Aorta (tissue), 5 donors: ENCODE measurements around the gene CYLD. TPM values are rescaled to one million over a fixed set of nuclear protein-coding genes. Genes with fewer than 3 reads are reported as not detected.

ENCODE experiments used
- ATAC-seq: fragments of 200-7000 bp; cut with Tn5 transposase; one replicate; pipeline ENCODE4 v1.9.1; 2022; ENCODE audit warnings: moderate library complexity; ENCODE audit not compliant: low FRiP score
- DNase-seq, 2 donors: peaks; one replicate each; pipeline ENCODE4 v3.0.0-alpha.2; 2020
- H3K27ac ChIP-seq, 2 donors: one replicate each; pipeline ENCODE4 v1.5.1; 2013; ENCODE audit warnings: low read length in 2 of 2, mild to moderate bottlenecking in 2 of 2, moderate library complexity in 2 of 2, control low read depth in 1 of 2, inconsistent platforms in 1 of 2, low read depth in 1 of 2
- H3K27me3 ChIP-seq, 2 donors: one replicate each; pipeline ENCODE4 v1.6.1; 2013; ENCODE audit warnings: control low read depth in 1 of 2, low read length in 1 of 2, mild to moderate bottlenecking in 1 of 2, moderate library complexity in 1 of 2; ENCODE audit not compliant: insufficient read depth in 2 of 2, control insufficient read depth in 1 of 2
- H3K36me3 ChIP-seq, 2 donors: one replicate each; pipeline ENCODE4 v1.6.1; 2013; ENCODE audit warnings: control low read depth in 1 of 2, low read length in 1 of 2, mild to moderate bottlenecking in 1 of 2; ENCODE audit not compliant: insufficient read depth in 2 of 2, control insufficient read depth in 1 of 2
- H3K4me1 ChIP-seq, 2 donors: one replicate each; pipeline ENCODE4 v1.6.1; 2013; ENCODE audit warnings: low read length in 2 of 2, control low read depth in 1 of 2, mild to moderate bottlenecking in 1 of 2, moderate library complexity in 1 of 2; ENCODE audit not compliant: insufficient read depth in 2 of 2, control insufficient read depth in 1 of 2
- H3K4me3 ChIP-seq, 2 donors: one replicate each; pipeline ENCODE4 v1.5.1; 2013; ENCODE audit warnings: low read length in 2 of 2, control low read depth in 1 of 2, mild to moderate bottlenecking in 1 of 2
- H3K9me3 ChIP-seq: one replicate; pipeline ENCODE4 v1.6.1; 2013; ENCODE audit warnings: mild to moderate bottlenecking, low read length; ENCODE audit not compliant: control insufficient read depth
- WGBS, 2 donors: extraction: QIAGEN DNeasy Blood & Tissue Kit; methylation state at CpG; one replicate each; pipeline ENCODE4 v1.1.7; 2013; 5-methylcytosine and 5-hydroxymethylcytosine counted together
- intact Hi-C, 2 donors: fragments of 100-400 bp; cut with DNase I; formaldehyde crosslinking; loops; one replicate each; pipeline versions ENCODE4 v1.14.2 to v1.15.0; 2022
- long read RNA-seq, 2 donors: library from polyadenylated mRNA; unstranded; transcript quantifications; one replicate each; pipeline ENCODE4 v2.0.0, GENCODE V29; 2020 to 2021
- polyA plus RNA-seq, 2 donors: library from polyadenylated mRNA; stranded (reverse); fragments of 200-250 nt; gene quantifications; one replicate each; pipeline ENCODE4 v1.2.3, GENCODE V29; 2013
- total RNA-seq, 2 donors: library from RNA; stranded (reverse); fragmentation: NEBNext Ultra II Directional; extraction: Animal tissue kit (Norgen Biotek cat#: 25700); gene quantifications; one replicate each; pipeline ENCODE4 v1.2.1, GENCODE V29; 2021
- donor health status: healthy with polysubstance abuse.
- donor health status: Bipolar disorder and iron deficiency.
- donor health status: DM: no; HTN: no; CAD: no.
- donor health status: DM: no; HTN: no; CAD: no.
- donor health status: DM: yes; HTN: yes; CAD: no.

The CYLD gene
- total RNA-seq (10 to 100 TPM; 59.0 to 65.1 TPM), polyA plus RNA-seq (10 to 100 TPM; 15.8 to 26.4 TPM)
- long read RNA-seq, donor 1, partial matches to known transcripts: 15 of 35 reads
- long read RNA-seq, donor 1, other reads (novel, unspliced or antisense): 16 of 35 reads
- long read RNA-seq, donor 2, partial matches to known transcripts: 3 of 19 reads
- long read RNA-seq, donor 2, other reads (novel, unspliced or antisense): 10 of 19 reads

DNA sequence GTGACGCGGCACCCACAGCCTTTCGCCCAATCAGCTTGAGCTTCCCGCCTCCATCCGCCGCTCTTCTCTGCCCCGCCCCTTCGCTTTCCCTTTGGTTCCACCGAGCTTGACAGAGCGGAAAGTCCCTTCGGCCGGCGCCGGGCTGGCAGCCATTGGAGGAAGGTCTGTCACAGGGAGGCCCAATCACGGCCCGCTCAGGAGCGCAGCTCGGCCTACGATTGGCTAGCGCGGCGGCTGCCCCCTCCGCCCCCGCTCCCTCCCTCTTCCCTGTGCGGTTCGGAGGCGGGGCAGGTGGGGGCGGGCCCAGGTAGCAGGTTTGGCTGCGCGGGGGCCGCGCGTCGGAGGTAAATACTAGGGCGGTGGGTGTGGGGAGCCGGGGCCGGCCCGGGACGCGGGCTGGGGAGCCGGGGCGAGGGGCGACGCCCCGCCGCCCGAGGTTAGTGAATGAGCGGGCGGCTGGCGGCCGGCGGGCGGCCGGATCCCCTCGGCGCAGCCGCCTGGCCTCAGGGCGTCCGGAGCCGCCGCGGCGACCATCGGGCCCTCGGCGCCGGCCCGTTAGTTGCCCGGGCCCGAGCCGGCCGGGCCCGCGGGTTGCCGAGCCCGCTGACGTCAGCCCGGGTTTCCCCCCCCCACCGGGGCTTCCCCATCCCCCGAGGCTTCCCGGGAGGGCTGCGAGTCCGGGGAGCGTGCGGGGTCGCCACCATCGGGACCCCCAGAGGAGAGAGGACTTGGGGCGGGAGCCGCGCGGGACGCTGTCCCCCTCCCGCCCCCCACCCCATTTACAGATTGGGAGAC, at the start of gene CYLD:
Gene CYLD, plus strand, starts transcription at position 306 of the 795 bp plus-strand sequence. CDS start 7,613 bp downstream, outside the sequence.
- Histone ChIP-seq H3K27ac (peak within 1 kb of the TSS; percentile 16 to 89), H3K4me3 (peak within 1 kb of the TSS; percentile 79 to 93), H3K36me3 (no peaks in the 10 kb centered on the region), H3K4me1 (peaks cover 0 to under 1% of the 10 kb centered on the region in 2 donors), H3K27me3 (no peaks in the 10 kb centered on the region), H3K9me3 (no peaks in the 10 kb centered on the region)
- 1% methylated on average over 58 to 93 of the region's 93 CpGs for WGBS, 2 donors
- DNase-seq (peak; percentile 100), ATAC-seq (peak; percentile 99)
- intact Hi-C loops: loop anchor here in 1 of 2 donors (5.0 to 10.0 kb wide), 2 partner anchors 45 to 367 kb away; no protein-coding TSS in a partner anchor

DNA sequence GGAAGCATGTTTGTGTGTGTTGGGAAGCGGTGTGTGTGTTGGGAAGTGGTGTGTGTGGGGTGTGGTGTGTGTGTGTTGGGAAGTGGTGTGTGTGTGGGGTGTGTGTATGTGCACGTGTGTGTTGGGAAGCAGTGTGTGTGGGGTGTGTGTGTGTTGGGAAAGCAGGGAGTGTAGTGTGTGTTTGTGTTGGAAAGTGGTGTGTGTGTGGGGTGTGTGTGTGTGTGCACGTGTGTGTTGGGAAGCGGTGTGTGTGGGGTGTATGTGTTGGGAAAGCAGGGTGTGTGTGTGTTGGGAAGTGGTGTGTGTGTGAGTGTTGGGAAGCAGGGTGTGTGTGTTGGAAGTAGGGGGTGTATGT, 49.3 kb upstream of the CYLD start:
- 59 to 76% methylated on average over 4 of the region's 4 CpGs for WGBS, 2 donors
- no peak overlapping the region for H3K4me3 ChIP-seq
- DNase-seq (no peak), ATAC-seq (no peak)
- H3K4me1 ChIP-seq: no peaks in the 10 kb centered on the region
- H3K9me3 ChIP-seq: no peaks in the 10 kb centered on the region
- intact Hi-C loops: loop anchor here in 1 of 2 donors (10.0 kb wide), 1 partner anchor 112 kb away; no protein-coding TSS in a partner anchor
- H3K27ac ChIP-seq: no peak overlapping the region
- no peaks in the 10 kb centered on the region for H3K36me3 ChIP-seq
- no peaks in the 10 kb centered on the region for H3K27me3 ChIP-seq

DNA sequence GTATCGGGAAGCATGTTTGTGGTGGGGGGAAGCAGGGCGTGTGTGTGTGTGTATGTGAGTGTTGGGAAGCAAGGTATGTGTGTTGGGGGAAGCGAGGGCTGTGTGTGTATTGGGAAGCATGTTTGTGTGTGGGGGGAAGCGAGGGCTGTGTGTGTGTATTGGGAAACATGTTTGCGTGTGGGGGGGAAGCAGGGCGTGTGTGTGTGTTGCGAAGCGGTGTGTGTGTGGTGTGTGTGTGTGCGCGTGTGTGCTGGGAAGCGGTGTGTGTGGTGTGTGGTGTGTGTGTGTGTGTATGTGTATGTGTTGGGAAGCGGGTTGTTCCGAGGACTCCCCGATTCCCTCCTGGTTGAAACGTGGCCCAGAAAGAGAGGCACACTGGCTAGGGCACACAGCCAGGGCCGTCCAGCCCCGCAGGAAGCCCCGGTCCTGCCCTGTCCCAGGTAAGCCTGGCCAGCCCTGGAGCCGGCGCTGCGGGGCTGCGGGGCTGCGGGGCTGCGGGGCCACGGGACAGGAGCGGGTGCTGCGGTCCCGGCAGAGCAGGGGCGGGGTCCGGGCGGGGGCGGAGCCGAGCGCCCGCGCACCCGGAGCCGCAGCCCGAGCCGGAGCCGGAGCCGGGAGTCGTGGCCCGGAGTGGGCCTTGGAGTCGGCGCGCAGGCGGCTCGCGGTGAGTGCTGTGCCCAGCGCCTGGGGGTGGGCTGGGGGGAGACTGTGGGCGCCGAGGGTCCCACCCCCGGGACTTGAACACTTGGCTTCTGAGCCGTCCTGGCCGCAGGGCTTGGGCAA, 48.7 kb upstream of the CYLD start, which contains the start of gene NOD2:
Gene NOD2, plus strand, starts transcription at position 608 of the 783 bp plus-strand sequence. CDS start 5,890 bp downstream, outside the sequence.
- Histone ChIP-seq H3K27ac (no peak within 1 kb of the TSS), H3K4me3 (peak within 1 kb of the TSS; percentile 25 to 47), H3K9me3 (no peaks in the 10 kb centered on the region), H3K27me3 (no peaks in the 10 kb centered on the region), H3K4me1 (no peaks in the 10 kb centered on the region), H3K36me3 (no peaks in the 10 kb centered on the region)
- WGBS, 2 donors: 13 to 23% methylated on average over 31 to 56 of the region's 56 CpGs
- DNase-seq (peak in 1 of 2 donors; percentile 86), ATAC-seq (peak; percentile 48)
- intact Hi-C loops: loop anchor here in 1 of 2 donors (10.0 kb wide), 1 partner anchor 112 kb away; no protein-coding TSS in a partner anchor

DNA sequence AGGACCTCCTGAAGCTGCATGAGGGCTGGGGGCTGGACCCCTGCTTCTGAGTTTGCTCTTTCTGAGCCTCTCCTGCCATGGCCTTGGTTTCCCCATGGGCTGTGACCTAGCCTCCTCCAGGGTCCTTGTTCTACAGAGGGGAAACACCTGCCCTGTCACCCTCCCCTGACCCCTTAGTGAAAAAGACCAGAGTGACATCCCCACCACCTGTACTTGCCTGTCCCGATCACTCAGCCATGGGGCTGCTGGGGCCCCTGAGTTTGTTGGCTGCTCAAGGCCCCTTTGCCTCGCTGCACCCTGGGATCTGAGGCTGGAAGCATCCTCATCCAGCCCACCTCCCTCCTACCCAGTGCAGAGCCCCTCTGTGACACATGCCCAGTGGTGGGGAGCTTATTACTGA, 47.7 kb upstream of the CYLD start:
- intact Hi-C loops: loop anchor here in 1 of 2 donors (10.0 kb wide), 1 partner anchor 111 kb away; no protein-coding TSS in a partner anchor
- Histone ChIP-seq H3K36me3 (no peaks in the 10 kb centered on the region), H3K27ac (no peak overlapping the region), H3K27me3 (no peaks in the 10 kb centered on the region), H3K4me1 (no peaks in the 10 kb centered on the region), H3K4me3 (no peak overlapping the region), H3K9me3 (no peaks in the 10 kb centered on the region)
- WGBS, 2 donors: 94 to 97% methylated on average over 2 of the region's 2 CpGs
- no peak for ATAC-seq
- DNase-seq: no peak

DNA sequence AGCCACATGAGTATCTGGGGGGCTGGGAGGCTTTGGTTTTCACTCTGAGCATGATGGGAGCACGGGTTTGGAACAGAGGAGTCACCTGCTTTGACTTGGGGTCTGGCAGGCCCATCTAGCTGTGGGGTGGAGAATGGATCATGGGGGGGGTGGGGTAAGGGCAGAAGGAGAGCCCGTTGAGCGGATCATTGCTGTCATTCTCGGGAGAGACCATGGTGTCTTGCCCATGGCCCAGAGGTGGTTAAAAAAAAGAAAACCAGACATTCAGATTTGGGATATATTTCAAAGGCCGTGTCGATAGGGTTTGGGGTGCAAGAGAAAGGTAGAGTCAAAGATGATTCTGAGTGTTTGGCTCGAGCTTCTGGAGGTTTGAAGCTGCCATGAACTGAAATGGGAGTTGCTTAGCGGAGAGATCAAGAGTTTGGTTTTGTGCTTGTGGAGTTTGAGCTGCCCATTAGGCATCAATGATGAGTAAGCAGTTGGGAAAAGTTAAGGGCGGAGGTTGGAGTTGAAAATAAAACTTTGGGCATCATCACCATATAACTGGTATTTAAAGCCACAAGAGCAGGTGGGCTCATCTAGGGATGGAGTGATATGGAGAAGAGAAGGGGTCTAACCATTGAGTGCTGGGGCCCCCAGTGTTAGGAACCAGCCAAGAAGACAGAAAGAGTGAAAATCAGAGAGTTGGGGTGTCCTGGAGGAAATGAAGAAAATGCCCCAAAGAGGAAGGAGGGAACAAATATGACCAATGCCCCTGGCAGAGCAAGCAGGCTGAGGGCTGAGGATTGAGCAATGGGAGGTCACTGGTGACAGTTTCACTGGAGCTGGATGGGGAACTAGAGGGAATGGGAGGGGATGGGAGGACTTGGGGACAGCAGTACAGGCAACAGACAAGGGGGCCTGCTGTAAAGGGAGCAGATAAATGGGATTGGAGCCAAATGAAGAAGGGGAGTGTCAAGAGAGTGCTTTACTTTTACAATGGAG, 46.6 kb upstream of the CYLD start:
- Histone ChIP-seq H3K9me3 (no peaks in the 10 kb centered on the region), H3K4me3 (no peak overlapping the region), H3K27ac (no peak overlapping the region), H3K4me1 (no peaks in the 10 kb centered on the region), H3K36me3 (no peaks in the 10 kb centered on the region), H3K27me3 (no peaks in the 10 kb centered on the region)
- DNase-seq (peak in 1 of 2 donors; percentile 77), ATAC-seq (no peak)
- 96 to 98% methylated on average over 9 of the region's 9 CpGs for WGBS, 2 donors
- intact Hi-C loops: loop anchor here in 1 of 2 donors (5.0 to 10.0 kb wide), 2 partner anchors 47 to 109 kb away; partner anchors contain the start of gene CYLD

DNA sequence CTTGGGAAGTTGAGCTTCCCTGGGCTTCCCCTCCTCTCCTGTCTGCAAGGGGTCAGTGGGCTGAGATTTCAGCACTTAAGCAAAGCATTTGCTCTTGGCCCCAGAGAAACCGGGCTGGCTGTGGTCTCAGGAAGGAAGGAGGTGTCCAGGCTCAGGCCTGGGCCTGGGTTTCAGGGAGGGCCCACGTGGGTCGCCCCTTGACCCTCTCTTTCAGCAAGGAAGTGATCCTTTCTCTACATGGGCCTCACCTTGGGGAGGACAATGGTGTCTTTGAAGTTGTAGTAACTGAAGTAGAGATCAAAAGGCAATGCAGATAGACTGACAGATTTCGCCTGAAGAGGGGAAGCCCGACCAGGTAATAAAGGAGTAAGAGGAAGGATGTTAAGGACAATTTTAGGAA, 45.8 kb upstream of the CYLD start:
- 89 to 92% methylated on average over 5 of the region's 5 CpGs for WGBS, 2 donors
- no peaks in the 10 kb centered on the region for H3K9me3 ChIP-seq
- H3K4me3 ChIP-seq: no peak overlapping the region
- no peaks in the 10 kb centered on the region for H3K27me3 ChIP-seq
- H3K36me3 ChIP-seq: no peaks in the 10 kb centered on the region
- H3K4me1 ChIP-seq: no peaks in the 10 kb centered on the region
- no peak overlapping the region for H3K27ac ChIP-seq
- ATAC-seq (no peak), DNase-seq (no peak)
- intact Hi-C loops: loop anchor here in 1 of 2 donors (5.0 to 10.0 kb wide), 2 partner anchors 46 to 109 kb away; partner anchors contain the start of gene CYLD

DNA sequence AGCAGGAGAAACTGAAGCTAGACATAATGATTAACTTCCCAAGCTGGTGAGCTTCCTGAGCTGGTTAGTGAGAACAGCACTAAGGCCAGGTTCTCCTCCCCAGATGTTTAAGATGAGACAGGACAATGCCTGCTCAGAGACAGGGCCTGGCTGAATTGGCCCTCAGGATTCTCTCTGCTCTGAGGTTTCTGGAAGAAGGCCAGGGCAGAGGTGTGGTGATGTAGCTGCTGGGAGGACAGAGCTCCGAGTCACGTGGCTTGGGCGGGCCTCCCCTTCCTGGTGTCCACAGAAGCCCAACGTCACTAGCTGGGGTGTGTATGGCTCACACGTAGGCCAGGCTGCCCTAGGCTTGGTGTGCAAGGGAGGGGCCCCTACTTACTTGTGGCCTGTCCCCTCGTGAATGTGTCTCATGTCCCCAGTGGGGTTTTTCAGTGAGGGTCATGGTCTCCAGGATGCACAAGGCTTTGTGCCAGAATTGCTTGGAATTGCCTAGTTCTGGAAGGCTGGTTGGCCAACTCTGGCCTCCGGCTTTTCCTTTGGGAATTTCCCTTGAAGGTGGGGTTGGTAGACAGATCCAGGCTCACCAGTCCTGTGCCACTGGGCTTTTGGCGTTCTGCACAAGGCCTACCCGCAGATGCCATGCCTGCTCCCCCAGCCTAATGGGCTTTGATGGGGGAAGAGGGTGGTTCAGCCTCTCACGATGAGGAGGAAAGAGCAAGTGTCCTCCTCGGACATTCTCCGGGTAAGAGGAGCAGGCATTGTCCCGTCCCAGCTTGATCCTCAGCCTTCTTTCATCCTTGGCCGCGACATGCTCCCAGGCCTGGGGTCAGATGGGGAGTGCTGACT, 45.1 kb upstream of the CYLD start:
- DNase-seq: peak; percentile 89 to 92
- no peaks in the 10 kb centered on the region for H3K27me3 ChIP-seq
- H3K4me3 ChIP-seq: no peak overlapping the region
- H3K4me1 ChIP-seq: no peaks in the 10 kb centered on the region
- H3K9me3 ChIP-seq: no peaks in the 10 kb centered on the region
- no peak overlapping the region for H3K27ac ChIP-seq
- peak; percentile 63 for ATAC-seq
- WGBS, 2 donors: 73 to 75% methylated on average over 15 of the region's 15 CpGs
- intact Hi-C loops: loop anchor here in 1 of 2 donors (5.0 to 10.0 kb wide), 2 partner anchors 46 to 108 kb away; partner anchors contain the start of gene CYLD
- no peaks in the 10 kb centered on the region for H3K36me3 ChIP-seq
